Endothelial cell of umbilical vein (primary cell): Measurements from ENCODE around the gene DMD. TPM values are rescaled to one million over a fixed set of nuclear protein-coding genes. Genes with fewer than 3 reads are reported as not detected.
A peak's percentile ranks its signal among the peaks of the same experiment; 100 is the strongest.

Experiments
- BruUV-seq: library from RNA; stranded (reverse); fragments of 400-500 nt; replicated peaks from 2 replicates; lab custom pipeline; 2021; lab: Mats Ljungman, UMichigan
- CTCF ChIA-PET: fragments of 300-600, 350-600 bp; sonication (Branson Sonifier 250); formaldehyde crosslinking; loops from one replicate; lab custom pipeline; 2021; ENCODE audit warnings: antibody characterized with exemption, inconsistent platforms; lab: Charles Lee
- POLR2A ChIA-PET: fragments of 300-600, 350-600 bp; sonication (Branson Sonifier 250); formaldehyde crosslinking; loops from one replicate; lab custom pipeline; 2021; ENCODE audit warnings: antibody characterized with exemption, inconsistent platforms; lab: Charles Lee
- DNase-seq: peaks from one replicate; pipeline ENCODE4 v3.0.0-alpha.2; 2011; ENCODE audit warnings: low read depth, low spot score
- FAIRE-seq: peaks from 2 replicates; lab custom pipeline; 2011; peaks lifted over from hg19 to GRCh38; lab: Jason Lieb, UNC
- H2AFZ ChIP-seq: 2 replicates; pipeline ENCODE4 v1.6.0; 2012; ENCODE audit warnings: low read depth, low read length, control low read depth, inconsistent platforms
- H3K27ac ChIP-seq: 2 replicates; pipeline ENCODE4 v1.5.1; 2011; ENCODE audit warnings: low read depth, mild to moderate bottlenecking, control low read depth, low read length, moderate library complexity; ENCODE audit not compliant: insufficient read depth
- H3K27me3 ChIP-seq, 2 experiments: 2 replicates each; pipeline versions ENCODE4 v1.6.0 to v1.6.1; 2011; ENCODE audit warnings: low read length in 2 of 2, mixed read lengths in 1 of 2; ENCODE audit not compliant: control insufficient read depth in 2 of 2, insufficient read depth in 2 of 2
- H3K36me3 ChIP-seq, 2 experiments: 2 replicates in 1 of 2; 3 replicates in 1 of 2; pipeline ENCODE4 v1.5.1; 2011; ENCODE audit warnings: low read length in 2 of 2, mild to moderate bottlenecking in 1 of 2, moderate library complexity in 1 of 2; ENCODE audit not compliant: control insufficient read depth in 2 of 2, insufficient read depth in 2 of 2; ENCODE audit errors: extremely low read depth in 1 of 2
- H3K4me1 ChIP-seq: 3 replicates; pipeline ENCODE4 v1.5.1; 2011; ENCODE audit warnings: mild to moderate bottlenecking, low read length; ENCODE audit not compliant: control insufficient read depth, insufficient read depth; ENCODE audit errors: extremely low read depth
- H3K4me2 ChIP-seq: 2 replicates; pipeline ENCODE4 v1.6.1; 2011; ENCODE audit warnings: low read length, control low read depth, mixed read lengths; ENCODE audit not compliant: insufficient read depth
- H3K4me3 ChIP-seq, 3 experiments: fragments of 200-600 bp in 1 of 3; sonication (generic), shearing (Covaris generic) in 1 of 3; replicated peaks in 1 of 3; 2 replicates each; pipeline ENCODE4 v1.5.1; 2011 to 2016; ENCODE audit warnings: control low read depth in 3 of 3, low read length in 3 of 3, mild to moderate bottlenecking in 2 of 3, inconsistent platforms in 1 of 3, low read depth in 1 of 3, moderate library complexity in 1 of 3; ENCODE audit not compliant: insufficient read depth in 1 of 3
- H3K79me2 ChIP-seq: 2 replicates; pipeline ENCODE4 v1.6.0; 2012; ENCODE audit warnings: low read length, inconsistent platforms; ENCODE audit not compliant: control insufficient read depth, insufficient read depth
- H3K9ac ChIP-seq: replicated peaks from 2 replicates; pipeline ENCODE3; 2011; ENCODE audit warnings: low read length, control low read depth; ENCODE audit not compliant: insufficient read depth; ENCODE audit errors: extremely low read depth
- H3K9me1 ChIP-seq: replicated peaks from 3 replicates; pipeline ENCODE4 v1.6.0; 2011; ENCODE audit warnings: mild to moderate bottlenecking, low read length; ENCODE audit not compliant: control insufficient read depth, insufficient read depth; ENCODE audit errors: extremely low read depth
- H3K9me3 ChIP-seq: replicated peaks from 2 replicates; pipeline ENCODE4 v1.5.1; 2012; ENCODE audit warnings: low read length, inconsistent platforms; ENCODE audit not compliant: control insufficient read depth, insufficient read depth
- H4K20me1 ChIP-seq: replicated peaks from 2 replicates; pipeline ENCODE3; 2011; ENCODE audit warnings: mild to moderate bottlenecking, low read length; ENCODE audit not compliant: control insufficient read depth, insufficient read depth; ENCODE audit errors: extremely low read depth
- EZH2 ChIP-seq: IDR thresholded peaks from 2 replicates; pipeline ENCODE4 v1.6.1; 2012; ENCODE audit warnings: borderline replicate concordance, low read depth, mild to moderate bottlenecking, moderate library complexity, low read length, inconsistent platforms; ENCODE audit not compliant: severe bottlenecking
- FOS ChIP-seq: IDR thresholded peaks from 2 replicates; pipeline ENCODE4 v1.6.1; 2011; ENCODE audit warnings: mild to moderate bottlenecking, low read length, moderate library complexity, borderline replicate concordance; ENCODE audit not compliant: insufficient read depth
- GATA2 ChIP-seq: IDR thresholded peaks from 2 replicates; pipeline ENCODE4 v1.7.0; 2011; ENCODE audit warnings: low read depth, mild to moderate bottlenecking, moderate library complexity, mixed read lengths, low read length; ENCODE audit not compliant: insufficient read length, insufficient read depth
- MYC ChIP-seq: IDR thresholded peaks from one replicate; pipeline ENCODE4 v1.6.1; 2011; ENCODE audit warnings: mild to moderate bottlenecking, low read depth, low read length
- POLR2AphosphoS5 ChIP-seq: IDR thresholded peaks from 2 replicates; pipeline ENCODE4 v1.6.1; 2012; ENCODE audit warnings: low read depth, mild to moderate bottlenecking, control low read depth, low read length, moderate library complexity; ENCODE audit not compliant: insufficient read depth
- dilution Hi-C: fragments of 300-500 bp; cut with MboI; formaldehyde crosslinking; loops from one replicate; pipeline ENCODE4 v1.15.0; 2019; ENCODE audit warnings: low sequenced_read_pairs; ENCODE audit not compliant: extremely low pct_ligation_motif_present
- intact Hi-C: fragments of 100-400 bp; cut with micrococcal nuclease; formaldehyde crosslinking; loops from one replicate; pipeline ENCODE4 v1.10.0; 2022
- polyA plus RNA-seq, 4 experiments: library from polyadenylated mRNA; depleted of rRNA in 3 of 4; stranded (reverse) in 3 of 4; unstranded in 1 of 4; fragments of >200 nt; gene quantifications; 2 replicates each; pipeline versions ENCODE4 v1.2.1 to v1.2.3, GENCODE V29; 2011 to 2012; ENCODE audit warnings: missing spikeins in 1 of 4
- total RNA-seq: library from RNA; stranded (reverse); gene quantifications from 2 replicates; pipeline ENCODE4 v1.2.3, GENCODE V29; 2021
- TF ChIP-seq, protein P1 (sequence below): IDR thresholded peaks from 2 replicates; pipeline ENCODE4 v1.6.1; 2011; ENCODE audit not compliant: insufficient read depth, insufficient read length
- TF ChIP-seq, protein P2 (sequence below), 2 donors: IDR thresholded peaks; 1 replicate in 1 of 2; 2 replicates in 1 of 2; pipeline ENCODE4 v1.5.1; 2011; ENCODE audit warnings: low read length in 2 of 2, mild to moderate bottlenecking in 2 of 2, moderate library complexity in 2 of 2, control low read depth in 1 of 2, inconsistent platforms in 1 of 2, low read depth in 1 of 2; ENCODE audit not compliant: insufficient read depth in 1 of 2; ENCODE audit errors: extremely low read depth in 1 of 2

The DMD gene
- total and polyA plus RNA-seq, 2 donors (not counting 3 experiments of a cell fraction or from before 2014, with no cell fraction given), result 7.3 to 9.0 TPM

GRCh38 chrX:33188881-33189280, 22.5 kb downstream of the DMD start:
- no peak overlapping the region for H3K4me2 ChIP-seq
- H3K27ac ChIP-seq, result peak overlapping the region; percentile 78

More at GRCh38 chrX:33188881-33189280, 22.5 kb downstream of the DMD start:
- CTCF ChIA-PET, result no interaction called here
- TF ChIP-seq GATA2, result no peak
- no peak for TF ChIP-seq FOS
- no peak for TF ChIP-seq EZH2
- no peak for TF ChIP-seq POLR2AphosphoS5
- TF ChIP-seq, protein P1, sequence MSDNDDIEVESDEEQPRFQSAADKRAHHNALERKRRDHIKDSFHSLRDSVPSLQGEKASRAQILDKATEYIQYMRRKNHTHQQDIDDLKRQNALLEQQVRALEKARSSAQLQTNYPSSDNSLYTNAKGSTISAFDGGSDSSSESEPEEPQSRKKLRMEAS, result no peak
- TF ChIP-seq MYC, result no peak
- TF ChIP-seq, protein P2, sequence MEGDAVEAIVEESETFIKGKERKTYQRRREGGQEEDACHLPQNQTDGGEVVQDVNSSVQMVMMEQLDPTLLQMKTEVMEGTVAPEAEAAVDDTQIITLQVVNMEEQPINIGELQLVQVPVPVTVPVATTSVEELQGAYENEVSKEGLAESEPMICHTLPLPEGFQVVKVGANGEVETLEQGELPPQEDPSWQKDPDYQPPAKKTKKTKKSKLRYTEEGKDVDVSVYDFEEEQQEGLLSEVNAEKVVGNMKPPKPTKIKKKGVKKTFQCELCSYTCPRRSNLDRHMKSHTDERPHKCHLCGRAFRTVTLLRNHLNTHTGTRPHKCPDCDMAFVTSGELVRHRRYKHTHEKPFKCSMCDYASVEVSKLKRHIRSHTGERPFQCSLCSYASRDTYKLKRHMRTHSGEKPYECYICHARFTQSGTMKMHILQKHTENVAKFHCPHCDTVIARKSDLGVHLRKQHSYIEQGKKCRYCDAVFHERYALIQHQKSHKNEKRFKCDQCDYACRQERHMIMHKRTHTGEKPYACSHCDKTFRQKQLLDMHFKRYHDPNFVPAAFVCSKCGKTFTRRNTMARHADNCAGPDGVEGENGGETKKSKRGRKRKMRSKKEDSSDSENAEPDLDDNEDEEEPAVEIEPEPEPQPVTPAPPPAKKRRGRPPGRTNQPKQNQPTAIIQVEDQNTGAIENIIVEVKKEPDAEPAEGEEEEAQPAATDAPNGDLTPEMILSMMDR (IDR thresholded peaks at IDR 0.05; ENCODE audit: extremely low read depth in 1 of 2, insufficient read depth in 1 of 2, low read depth in 1 of 2, low read length in 2 of 2), result no peak
- Histone ChIP-seq H3K79me2 (no peaks in the 10 kb centered on the region), H3K4me3 (no peak overlapping the region), H3K9ac (no peak overlapping the region), H3K9me3 (no peaks in the 10 kb centered on the region), H3K4me1 (peaks cover 9% of the 10 kb centered on the region), H4K20me1 (no peaks in the 10 kb centered on the region), H3K36me3 (no peaks in the 10 kb centered on the region), H2AFZ (no peak overlapping the region), H3K27me3 (no peaks in the 10 kb centered on the region), H3K9me1 (no peaks in the 10 kb centered on the region)
- intact Hi-C loops, result no loop called here
- POLR2A ChIA-PET, result no interaction called here
- no TSS peak for BruUV-seq
- dilution Hi-C loops, result no loop called here
- FAIRE-seq, result no peak
- no peak for DNase-seq
